ENCODE data around the gene COTL1. TPM values are rescaled to one million over a fixed set of nuclear protein-coding genes. Genes with fewer than 3 reads are reported as not detected.

COTL1 gene
- total RNA-seq, 2 experiments from 2014 or later: 179 to 181 TPM

- Mint-ChIP-seq H3K27ac (peak overlapping the region; percentile 63), H3K4me3 (no peak overlapping the region), H3K36me3 (ENCODE audit: low read depth) (peaks cover 79% of the 10 kb centered on the region), H3K4me1 (ENCODE audit: low read depth) (peaks cover 70% of the 10 kb centered on the region), H3K9me3 (no peaks in the 10 kb centered on the region), H3K27me3 (no peaks in the 10 kb centered on the region)
- Histone ChIP-seq H3K9me3 (ENCODE audit: control insufficient read depth in 1 of 2, insufficient read depth in 1 of 2, low read length in 2 of 2) (no peaks in the 10 kb centered on the region), H3K27me3 (ENCODE audit: control insufficient read depth in 1 of 2, insufficient read depth in 2 of 2, low read length in 2 of 2) (no peaks in the 10 kb centered on the region), H3K36me3 (ENCODE audit: insufficient read depth, low read length) (peaks cover 62% of the 10 kb centered on the region), H3K4me3 (ENCODE audit: low read length) (no peak overlapping the region), H3K4me1 (ENCODE audit: insufficient read depth, low read length) (peaks cover 59% of the 10 kb centered on the region), H3K27ac (ENCODE audit: low read depth in 1 of 2, low read length in 2 of 2) (no peak overlapping the region)
- ATAC-seq (ENCODE audit: poor library complexity): no peak
- DNase-seq: no peak
- ChIA-PET CTCF (interaction anchor here (0.5 kb wide), 1 partner anchor 92 kb away, joined by 3 read pairs; no protein-coding TSS in a partner anchor), POLR2A (interaction anchor here (1.1 kb wide), 1 partner anchor 14 kb away, joined by 4 read pairs; no protein-coding TSS in a partner anchor)
- TF ChIP-seq CTCF (IDR thresholded peaks at IDR 0.05): no peak
- intact Hi-C loops (cut with DNase I, micrococcal nuclease): loop anchor here (5.0 kb wide), 1 partner anchor 37 kb away; the partner anchor contains the start of gene COTL1 (in 2 of the 2)
Observed at GRCh38 chr16:84579936-84580335, 37.9 kb downstream of the COTL1 start.

GRCh38 chr16:84578538-84579126 is 39.2 kb downstream of the COTL1 start:
- H3K4me3 Mint-ChIP-seq: no peak overlapping the region

GRCh38 chr16:84577034-84577803 is 40.7 kb downstream of the COTL1 start:
- intact Hi-C loops (cut with DNase I, micrococcal nuclease): no loop called here
- Mint-ChIP-seq H3K4me3 (peak overlapping the region; percentile 20), H3K27ac (peak overlapping the region; percentile 79), H3K4me1 (ENCODE audit: low read depth) (peaks cover 54% of the 10 kb centered on the region), H3K9me3 (no peaks in the 10 kb centered on the region), H3K36me3 (ENCODE audit: low read depth) (peaks cover 83% of the 10 kb centered on the region), H3K27me3 (no peaks in the 10 kb centered on the region)
- Histone ChIP-seq H3K4me3 (ENCODE audit: low read length) (no peak overlapping the region), H3K27ac (ENCODE audit: low read depth in 1 of 2, low read length in 2 of 2) (peak overlapping the region in 1 of 2 donors; percentile 29), H3K4me1 (ENCODE audit: insufficient read depth, low read length) (peaks cover 53% of the 10 kb centered on the region), H3K9me3 (ENCODE audit: control insufficient read depth in 1 of 2, insufficient read depth in 1 of 2, low read length in 2 of 2) (peaks cover 0 to 3% of the 10 kb centered on the region in 2 experiments), H3K36me3 (ENCODE audit: insufficient read depth, low read length) (peaks cover 64% of the 10 kb centered on the region), H3K27me3 (ENCODE audit: control insufficient read depth in 1 of 2, insufficient read depth in 2 of 2, low read length in 2 of 2) (no peaks in the 10 kb centered on the region)
- no peak for ATAC-seq (ENCODE audit: poor library complexity)
- DNase-seq: no peak
- CTCF ChIA-PET: no interaction called here
- no peak for TF ChIP-seq CTCF (IDR thresholded peaks at IDR 0.05)
- POLR2A ChIA-PET: no interaction called here

More at GRCh38 chr16:84578538-84579126, 39.2 kb downstream of the COTL1 start:
- peak overlapping the region; percentile 79 for H3K27ac Mint-ChIP-seq
- Histone ChIP-seq H3K4me3 (ENCODE audit: low read length) (no peak overlapping the region), H3K36me3 (ENCODE audit: insufficient read depth, low read length) (peaks cover 60% of the 10 kb centered on the region), H3K4me1 (ENCODE audit: insufficient read depth, low read length) (peaks cover 56% of the 10 kb centered on the region), H3K27me3 (ENCODE audit: control insufficient read depth in 1 of 2, insufficient read depth in 2 of 2, low read length in 2 of 2) (no peaks in the 10 kb centered on the region), H3K27ac (ENCODE audit: low read depth in 1 of 2, low read length in 2 of 2) (no peak overlapping the region), H3K9me3 (ENCODE audit: control insufficient read depth in 1 of 2, insufficient read depth in 1 of 2, low read length in 2 of 2) (no peaks in the 10 kb centered on the region)
- no peaks in the 10 kb centered on the region for H3K27me3 Mint-ChIP-seq
- peaks cover 79% of the 10 kb centered on the region for H3K36me3 Mint-ChIP-seq (ENCODE audit: low read depth)
- DNase-seq (no peak), ATAC-seq (ENCODE audit: poor library complexity) (no peak)
- ChIA-PET POLR2A (no interaction called here), CTCF (no interaction called here)
- H3K9me3 Mint-ChIP-seq: no peaks in the 10 kb centered on the region
- intact Hi-C loops (cut with DNase I, micrococcal nuclease): no loop called here
- H3K4me1 Mint-ChIP-seq (ENCODE audit: low read depth): peaks cover 60% of the 10 kb centered on the region
- TF ChIP-seq CTCF (IDR thresholded peaks at IDR 0.05): no peak

Measured in CD4-positive, alpha-beta T cell (primary cell).